ENCODE results near the gene TEN1. TPM values are rescaled to one million over a fixed set of nuclear protein-coding genes. Genes with fewer than 3 reads are reported as not detected.

Gene TEN1
- total and polyA plus RNA-seq, 2 experiments from 2014 or later: 23.8 to 26.9 TPM

DNA sequence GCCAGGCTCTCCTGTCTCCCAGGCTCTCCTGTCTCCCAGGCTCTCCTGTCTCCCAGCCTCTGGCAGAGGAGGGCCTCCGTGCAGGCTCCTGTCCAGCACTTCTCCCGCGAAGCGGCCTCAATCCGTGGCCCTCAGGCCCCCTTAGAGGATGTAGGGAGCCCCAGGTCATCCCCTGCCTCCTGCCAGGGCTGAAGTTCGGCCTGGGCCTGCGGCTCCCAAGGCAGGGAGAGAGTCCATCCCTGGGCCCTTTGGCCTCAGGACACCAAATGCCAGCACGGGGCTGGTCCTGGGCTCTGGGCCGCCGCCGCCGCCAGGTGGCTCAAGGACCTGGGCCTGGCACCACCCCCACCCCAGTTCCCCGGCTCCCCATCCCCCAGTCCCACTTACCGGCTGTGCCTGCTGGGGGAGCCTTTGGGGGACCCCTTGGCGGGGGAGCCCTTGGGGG lies 47.7 kb downstream of the TEN1 start:
- Histone ChIP-seq H3K27ac (no peak overlapping the region), H3K36me3 (no peaks in the 10 kb centered on the region)
- no peak for DNase-seq (ENCODE audit: low read depth in 1 of 2, low spot score in 1 of 2)

DNA sequence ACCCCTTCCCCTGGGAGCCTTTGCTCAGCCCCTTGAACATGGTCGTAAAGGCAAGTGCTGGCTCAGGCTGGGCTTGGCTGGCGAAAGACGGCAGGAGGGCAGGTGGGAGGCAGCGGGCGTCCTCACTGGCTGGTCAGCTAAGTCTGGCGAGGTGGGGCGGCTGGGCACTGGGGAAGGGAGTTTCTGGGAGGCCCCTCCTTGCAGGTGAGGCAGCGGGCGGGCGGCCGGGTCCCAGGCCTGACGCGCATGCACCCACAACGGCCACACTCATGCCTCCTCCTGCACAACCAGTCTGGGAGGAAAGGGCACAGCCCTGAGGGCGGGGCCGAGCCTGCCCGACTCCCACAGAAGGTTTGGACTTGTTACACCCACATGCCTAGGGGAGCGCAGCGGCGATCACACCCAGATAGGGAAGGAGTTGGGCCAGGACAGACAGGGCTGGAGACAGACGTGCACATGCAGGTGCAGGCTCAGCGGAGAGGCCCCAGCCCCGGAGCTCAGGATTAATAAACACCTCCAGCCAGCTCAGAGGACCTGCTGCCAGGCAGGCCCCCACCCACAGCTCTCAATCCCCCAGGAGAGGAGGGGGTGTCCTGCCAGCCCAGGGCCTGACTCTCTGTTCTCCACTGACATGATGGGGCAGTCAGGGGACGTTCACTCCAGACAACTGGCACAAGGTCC lies 48.3 kb downstream of the TEN1 start, which contains the start of gene EVPL:
TSS of gene EVPL (minus strand) at position 148 of the 681 bp plus-strand sequence. CDS start at position 40, 108 bp downstream.
- H3K27me3 ChIP-seq: no peaks in the 10 kb centered on the region
- H3K4me3 ChIP-seq: no peak within 1 kb of the TSS
- H3K36me3 ChIP-seq: no peaks in the 10 kb centered on the region
- no peak for DNase-seq (ENCODE audit: low read depth in 1 of 2, low spot score in 1 of 2)
- no peak within 1 kb of the TSS for H3K27ac ChIP-seq
- no peaks in the 10 kb centered on the region for H3K9me3 ChIP-seq (ENCODE audit: low read depth)
- H3K4me1 ChIP-seq (ENCODE audit: low read depth): peaks cover 12% of the 10 kb centered on the region
- TF ChIP-seq, protein P1, sequence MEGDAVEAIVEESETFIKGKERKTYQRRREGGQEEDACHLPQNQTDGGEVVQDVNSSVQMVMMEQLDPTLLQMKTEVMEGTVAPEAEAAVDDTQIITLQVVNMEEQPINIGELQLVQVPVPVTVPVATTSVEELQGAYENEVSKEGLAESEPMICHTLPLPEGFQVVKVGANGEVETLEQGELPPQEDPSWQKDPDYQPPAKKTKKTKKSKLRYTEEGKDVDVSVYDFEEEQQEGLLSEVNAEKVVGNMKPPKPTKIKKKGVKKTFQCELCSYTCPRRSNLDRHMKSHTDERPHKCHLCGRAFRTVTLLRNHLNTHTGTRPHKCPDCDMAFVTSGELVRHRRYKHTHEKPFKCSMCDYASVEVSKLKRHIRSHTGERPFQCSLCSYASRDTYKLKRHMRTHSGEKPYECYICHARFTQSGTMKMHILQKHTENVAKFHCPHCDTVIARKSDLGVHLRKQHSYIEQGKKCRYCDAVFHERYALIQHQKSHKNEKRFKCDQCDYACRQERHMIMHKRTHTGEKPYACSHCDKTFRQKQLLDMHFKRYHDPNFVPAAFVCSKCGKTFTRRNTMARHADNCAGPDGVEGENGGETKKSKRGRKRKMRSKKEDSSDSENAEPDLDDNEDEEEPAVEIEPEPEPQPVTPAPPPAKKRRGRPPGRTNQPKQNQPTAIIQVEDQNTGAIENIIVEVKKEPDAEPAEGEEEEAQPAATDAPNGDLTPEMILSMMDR (IDR thresholded peaks at IDR 0.05; ENCODE audit: low read depth, low read length): no peak

More for the DNA sequence above, 47.7 kb downstream of the TEN1 start:
- H3K27me3 ChIP-seq: no peaks in the 10 kb centered on the region
- H3K9me3 ChIP-seq (ENCODE audit: low read depth): no peaks in the 10 kb centered on the region
- H3K4me1 ChIP-seq (ENCODE audit: low read depth): peaks cover 12% of the 10 kb centered on the region
- TF ChIP-seq, protein P1 (IDR thresholded peaks at IDR 0.05; ENCODE audit: low read depth, low read length): no peak
- H3K4me3 ChIP-seq: no peak overlapping the region

DNA sequence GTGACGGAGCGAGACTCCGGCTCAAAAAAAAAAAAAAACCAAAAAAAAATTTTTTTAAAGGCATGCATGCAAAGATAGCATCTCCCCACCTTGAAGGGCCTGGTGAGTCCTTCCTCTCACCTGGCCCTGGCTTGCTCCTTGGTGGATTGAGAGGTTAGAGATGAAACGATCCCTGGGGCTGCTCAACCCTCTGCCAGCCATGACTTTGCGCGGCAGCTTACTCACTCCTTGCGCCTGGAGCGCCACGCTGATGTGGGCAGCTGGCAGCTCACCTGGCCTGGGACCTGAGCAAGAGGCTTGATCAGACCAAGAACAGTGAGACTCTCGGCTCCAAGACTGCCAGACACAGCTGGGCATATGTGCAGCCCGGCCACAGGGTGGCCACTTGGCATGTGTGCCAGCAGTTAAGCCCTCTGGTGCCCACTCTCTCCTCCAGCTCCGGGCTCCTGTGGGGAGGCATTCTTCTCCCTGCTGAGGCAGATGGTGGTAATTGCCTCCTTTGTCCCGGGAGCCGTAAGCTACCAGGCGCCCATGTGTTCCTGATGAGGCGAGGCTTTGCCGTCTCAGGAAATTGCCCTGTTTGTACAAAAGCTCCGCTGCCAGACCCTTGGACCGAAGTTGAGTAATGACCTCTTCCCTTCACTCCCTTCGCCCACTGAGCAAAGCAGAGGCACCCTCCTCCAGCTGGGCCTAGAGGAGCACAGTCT lies 53.2 kb downstream of the TEN1 start:
- Histone ChIP-seq H3K36me3 (no peaks in the 10 kb centered on the region), H3K4me1 (ENCODE audit: low read depth) (peaks cover 25% of the 10 kb centered on the region), H3K9me3 (ENCODE audit: low read depth) (no peaks in the 10 kb centered on the region), H3K27ac (no peak overlapping the region), H3K4me3 (no peak overlapping the region), H3K27me3 (no peaks in the 10 kb centered on the region)
- DNase-seq (ENCODE audit: low read depth in 1 of 2, low spot score in 1 of 2): no peak
- TF ChIP-seq, protein P1 (IDR thresholded peaks at IDR 0.05; ENCODE audit: low read depth, low read length): no peak

DNA sequence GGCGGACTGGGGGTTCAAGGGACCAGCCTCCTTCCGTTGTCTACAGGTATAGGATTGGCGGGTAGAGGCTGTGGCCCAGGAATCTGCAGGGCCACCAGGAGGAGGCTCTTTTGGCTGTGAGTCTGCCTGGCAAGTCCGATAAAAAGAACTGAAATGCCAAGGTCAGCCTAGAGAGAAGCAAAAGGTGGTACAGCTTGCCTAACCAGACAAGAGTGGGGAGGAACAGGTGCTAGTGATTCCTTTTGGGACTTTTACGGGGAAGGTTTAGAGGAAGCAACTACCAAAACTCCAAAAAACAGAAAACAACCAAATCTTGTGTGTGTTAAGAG lies 53.7 kb downstream of the TEN1 start:
- DNase-seq (ENCODE audit: low read depth in 1 of 2, low spot score in 1 of 2): no peak
- H3K27ac ChIP-seq: no peak overlapping the region
- no peaks in the 10 kb centered on the region for H3K27me3 ChIP-seq
- no peaks in the 10 kb centered on the region for H3K36me3 ChIP-seq
- TF ChIP-seq, protein P1 (IDR thresholded peaks at IDR 0.05; ENCODE audit: low read depth, low read length): no peak
- no peaks in the 10 kb centered on the region for H3K9me3 ChIP-seq (ENCODE audit: low read depth)
- no peak overlapping the region for H3K4me3 ChIP-seq
- peaks cover 25% of the 10 kb centered on the region for H3K4me1 ChIP-seq (ENCODE audit: low read depth)

DNA sequence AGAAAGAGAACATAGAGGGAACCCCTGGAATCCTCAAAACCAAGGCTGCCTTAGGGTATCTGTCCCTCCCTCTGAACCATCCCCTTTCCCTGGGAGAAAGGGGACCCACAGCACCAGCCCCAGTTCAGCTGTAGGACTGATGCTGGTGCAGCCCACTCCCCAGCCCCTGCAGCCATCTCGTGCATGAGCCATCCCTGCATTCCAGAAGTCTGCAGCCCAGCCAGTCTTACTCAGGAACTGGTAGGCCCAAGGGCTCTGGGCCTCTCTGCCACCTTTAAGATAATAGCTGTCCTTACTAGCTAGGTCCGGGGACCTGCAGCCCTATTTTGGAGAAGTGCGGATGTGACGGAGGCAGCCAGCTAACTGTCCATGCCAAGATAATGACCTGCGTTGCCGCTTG lies 54.1 kb downstream of the TEN1 start:
- DNase-seq (ENCODE audit: low read depth in 1 of 2, low spot score in 1 of 2): no peak

More for the DNA sequence above, 54.1 kb downstream of the TEN1 start:
- no peaks in the 10 kb centered on the region for H3K36me3 ChIP-seq
- TF ChIP-seq, protein P1 (IDR thresholded peaks at IDR 0.05; ENCODE audit: low read depth, low read length): no peak
- peaks cover 25% of the 10 kb centered on the region for H3K4me1 ChIP-seq (ENCODE audit: low read depth)
- H3K27me3 ChIP-seq: no peaks in the 10 kb centered on the region
- no peak overlapping the region for H3K4me3 ChIP-seq
- H3K27ac ChIP-seq: no peak overlapping the region
- H3K9me3 ChIP-seq (ENCODE audit: low read depth): no peaks in the 10 kb centered on the region
